Middle frontal gyrus (tissue), 1 donor: ENCODE results near the gene SBF2.

Experiments used
- DNase-seq: peaks from one replicate; pipeline ENCODE4 v3.0.0-alpha.2; 2015; ENCODE audit warnings: low spot score; ENCODE audit errors: extremely low spot score

The SBF2 gene

DNA sequence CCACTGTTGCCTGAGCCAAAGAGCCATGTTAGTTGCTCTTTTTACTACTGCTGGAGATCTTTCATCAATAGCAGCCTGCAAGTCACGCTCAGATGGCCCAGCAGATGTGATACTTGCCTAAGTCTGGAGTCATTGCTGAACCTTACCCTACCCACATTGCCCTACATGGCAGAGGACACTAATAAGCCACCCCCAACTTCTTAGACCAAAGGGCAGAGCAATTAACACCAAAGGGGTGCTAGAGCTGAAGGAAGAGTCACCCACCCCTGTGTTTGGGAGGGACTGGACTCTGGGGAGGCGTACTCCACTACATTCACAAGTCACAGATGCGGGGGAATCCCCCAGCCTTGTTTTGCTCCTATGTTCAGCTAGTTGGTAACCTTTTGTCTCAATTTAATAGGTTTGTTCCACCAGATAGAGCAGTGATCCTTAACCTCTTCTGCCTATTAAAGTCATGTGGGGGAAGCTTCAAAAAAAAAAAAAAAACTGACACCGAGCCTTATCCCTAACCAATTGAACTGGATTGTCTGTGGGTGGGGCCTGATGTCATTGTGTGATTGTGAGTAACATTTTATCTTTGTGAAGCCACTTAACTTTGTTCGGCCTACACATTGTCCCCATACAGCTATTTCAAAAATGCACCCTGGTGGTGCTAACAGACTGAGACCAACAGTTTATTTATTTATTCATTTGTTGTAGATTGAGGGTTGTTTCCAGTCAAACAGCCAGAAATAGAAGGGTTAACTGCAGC lies 23.9 kb upstream of the SBF2 start:
- no peak for DNase-seq

DNA sequence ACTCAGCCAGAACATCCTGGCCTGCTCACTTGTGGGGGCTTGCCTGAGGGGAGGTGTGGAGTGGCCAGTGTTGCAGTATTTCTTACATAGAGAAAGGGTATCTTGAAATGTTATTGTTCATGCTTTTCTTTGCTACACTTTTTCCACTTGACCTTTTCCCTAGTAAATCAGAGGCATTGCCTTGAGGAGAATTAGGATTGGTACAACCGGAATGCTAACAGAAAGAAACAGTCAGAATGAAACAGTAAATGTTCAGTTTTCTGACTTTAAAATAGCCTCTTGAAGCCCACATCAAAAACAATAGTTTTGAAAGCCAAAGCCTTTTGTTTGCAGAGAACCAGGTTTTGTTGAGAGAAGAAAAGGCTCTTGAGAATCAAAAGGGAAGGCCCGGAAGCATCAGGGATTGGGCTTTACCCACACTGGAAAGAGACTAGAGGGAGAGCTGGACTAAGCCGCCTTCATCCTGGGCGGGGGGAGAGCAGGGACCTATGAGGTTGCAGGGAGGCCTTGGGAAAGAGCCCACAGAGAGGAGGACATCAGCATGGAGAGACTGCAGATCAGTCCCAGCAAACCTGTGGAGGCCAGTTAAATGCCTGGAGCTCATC lies 23.2 kb upstream of the SBF2 start:
- DNase-seq = no peak

DNA sequence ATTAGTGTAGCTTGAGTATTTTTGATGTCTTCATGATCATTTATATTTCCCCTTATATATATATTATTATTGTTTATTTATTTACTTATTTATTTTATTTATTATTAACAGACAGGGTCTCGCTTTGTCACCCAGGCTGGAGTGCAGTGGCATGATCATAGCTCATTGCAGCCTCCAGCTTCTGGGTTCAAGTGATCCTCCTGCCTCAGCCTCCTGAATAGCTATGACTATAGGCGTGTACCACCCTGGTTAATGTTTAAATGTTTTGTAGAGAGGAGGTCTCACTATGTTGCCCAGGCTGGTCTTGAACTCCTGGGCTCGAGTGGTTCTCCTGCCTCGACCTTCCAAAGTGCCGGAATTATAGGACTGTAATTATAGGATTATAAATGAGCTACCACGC lies 21.1 kb upstream of the SBF2 start:
- DNase-seq = no peak

DNA sequence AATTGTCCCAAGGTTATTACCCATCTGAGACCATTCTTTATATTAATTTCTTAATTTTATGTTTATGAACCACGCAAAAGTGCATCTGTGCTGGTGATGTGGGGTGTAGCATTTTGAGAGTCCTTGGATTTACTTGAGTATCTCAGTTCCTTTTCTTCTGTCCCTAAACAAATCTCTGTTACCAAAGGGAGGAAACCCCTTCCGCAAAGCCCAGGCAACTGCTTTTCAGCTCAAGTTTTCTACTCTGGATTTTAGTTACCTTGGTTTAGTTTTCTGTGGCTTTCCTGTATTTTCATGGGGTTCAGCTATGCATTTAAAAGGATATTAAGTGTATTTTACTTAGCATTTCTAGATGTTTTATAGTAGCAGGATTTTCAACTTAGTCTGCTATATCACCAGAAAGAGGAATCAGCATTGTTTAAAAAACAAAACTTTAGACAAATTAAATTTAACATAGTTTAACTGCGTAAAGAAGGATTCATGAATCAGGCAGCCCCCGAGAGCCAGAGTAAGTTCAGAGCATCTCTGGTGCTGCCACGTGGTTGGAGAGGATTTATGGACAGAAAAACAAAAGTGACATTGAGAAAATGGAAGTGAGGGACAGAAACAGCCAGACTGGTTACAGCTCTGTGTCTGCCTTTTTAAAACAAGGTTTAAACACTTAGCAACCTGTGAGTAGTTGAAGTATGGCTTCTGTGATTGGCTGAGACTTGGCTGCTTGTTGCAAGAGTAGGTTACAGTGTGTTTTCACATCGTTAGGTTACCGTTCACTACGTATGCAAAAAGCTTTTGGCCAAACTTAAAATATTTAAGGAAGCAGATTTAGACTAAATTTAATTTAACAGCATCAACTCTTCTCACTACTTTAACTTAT lies 20.4 kb upstream of the SBF2 start:
- no peak for DNase-seq

DNA sequence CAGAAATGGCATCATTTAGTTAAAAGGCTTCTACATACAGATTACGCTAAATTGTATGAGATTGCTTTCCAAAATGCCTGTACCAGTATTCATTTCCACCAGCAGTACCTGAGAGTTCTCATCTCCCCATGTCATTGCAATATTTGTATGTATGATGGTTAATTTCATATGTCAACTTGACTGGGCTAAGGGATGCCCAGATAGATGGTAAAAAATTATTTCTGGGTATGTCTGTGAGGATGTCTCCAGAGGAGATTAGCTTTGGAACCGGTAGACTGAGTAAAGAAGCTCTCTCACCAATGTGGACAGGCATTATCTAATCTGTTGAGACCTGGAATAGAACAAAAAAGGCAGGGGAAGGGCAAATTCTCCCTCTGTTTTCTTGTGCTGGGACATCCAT lies 17.8 kb upstream of the SBF2 start:
- no peak for DNase-seq

DNA sequence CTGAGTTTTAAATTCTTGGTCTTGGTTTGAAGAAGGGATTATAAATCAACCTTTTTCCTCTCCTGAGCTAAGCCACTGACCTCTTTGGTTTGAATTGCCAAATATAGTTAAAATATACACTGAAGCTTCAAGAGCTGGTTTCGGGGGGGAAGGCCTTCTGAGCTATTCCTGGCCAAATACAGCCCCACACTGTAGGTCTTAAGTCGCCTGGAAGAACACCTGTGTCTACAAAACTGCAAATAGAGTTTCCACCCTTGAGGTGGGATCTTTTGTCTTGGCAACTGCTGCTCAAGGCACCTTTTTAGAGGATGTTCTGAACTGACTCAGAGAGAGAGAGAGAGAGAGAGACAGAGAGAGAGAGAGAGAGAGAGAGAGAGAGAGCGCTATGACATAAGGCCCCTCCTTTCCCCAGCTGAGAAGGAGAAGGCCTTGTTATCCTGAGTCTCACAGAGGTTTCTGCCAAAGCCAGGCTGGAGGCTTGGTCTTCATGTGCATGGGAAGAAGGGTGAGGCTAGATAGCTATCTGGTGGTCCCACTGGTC lies 16.4 kb upstream of the SBF2 start:
- no peak for DNase-seq

DNA sequence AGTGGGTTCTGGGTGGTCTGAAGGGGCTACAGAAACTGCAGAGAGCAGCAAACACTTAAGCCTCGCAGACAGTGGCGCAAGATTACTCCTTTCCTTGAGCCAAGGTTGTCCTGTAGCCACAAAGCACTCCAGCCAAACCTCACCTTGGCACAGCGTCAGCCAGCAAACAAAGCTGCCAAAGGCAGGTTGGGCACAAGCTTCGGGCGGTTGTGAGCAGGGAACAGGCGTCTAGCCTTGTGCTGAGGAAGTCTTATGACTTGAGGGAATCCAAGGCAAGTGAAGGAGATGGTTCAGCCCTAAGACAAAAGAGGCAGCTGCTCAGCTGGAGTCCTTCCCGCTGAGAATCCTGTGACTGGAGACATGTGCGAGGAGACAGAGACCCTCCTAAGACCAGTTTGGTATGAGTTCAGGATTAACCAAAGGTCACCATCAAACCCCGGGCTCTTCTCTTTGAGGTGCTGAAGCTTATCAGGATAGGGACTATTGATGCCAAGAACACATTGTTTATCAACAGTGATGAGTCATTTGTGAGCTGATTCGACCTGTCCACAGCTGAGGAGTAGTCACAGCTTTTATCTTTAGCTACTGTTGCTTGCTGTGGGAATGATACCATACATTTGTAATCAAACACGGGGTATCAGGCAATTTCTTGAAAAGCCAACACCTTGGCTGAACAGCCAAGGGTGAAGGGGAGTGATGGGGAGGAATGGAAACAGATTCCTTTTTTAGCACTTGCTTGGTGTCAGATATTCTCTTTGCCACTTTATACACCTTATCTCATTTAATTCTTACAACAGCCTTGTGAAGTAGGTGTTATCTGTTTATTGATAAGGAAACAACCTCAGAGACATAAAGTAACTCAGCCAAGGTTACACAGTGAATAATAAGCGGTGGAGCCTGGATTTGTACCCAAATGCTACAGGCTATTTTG lies 15.4 kb upstream of the SBF2 start:
- no peak for DNase-seq

DNA sequence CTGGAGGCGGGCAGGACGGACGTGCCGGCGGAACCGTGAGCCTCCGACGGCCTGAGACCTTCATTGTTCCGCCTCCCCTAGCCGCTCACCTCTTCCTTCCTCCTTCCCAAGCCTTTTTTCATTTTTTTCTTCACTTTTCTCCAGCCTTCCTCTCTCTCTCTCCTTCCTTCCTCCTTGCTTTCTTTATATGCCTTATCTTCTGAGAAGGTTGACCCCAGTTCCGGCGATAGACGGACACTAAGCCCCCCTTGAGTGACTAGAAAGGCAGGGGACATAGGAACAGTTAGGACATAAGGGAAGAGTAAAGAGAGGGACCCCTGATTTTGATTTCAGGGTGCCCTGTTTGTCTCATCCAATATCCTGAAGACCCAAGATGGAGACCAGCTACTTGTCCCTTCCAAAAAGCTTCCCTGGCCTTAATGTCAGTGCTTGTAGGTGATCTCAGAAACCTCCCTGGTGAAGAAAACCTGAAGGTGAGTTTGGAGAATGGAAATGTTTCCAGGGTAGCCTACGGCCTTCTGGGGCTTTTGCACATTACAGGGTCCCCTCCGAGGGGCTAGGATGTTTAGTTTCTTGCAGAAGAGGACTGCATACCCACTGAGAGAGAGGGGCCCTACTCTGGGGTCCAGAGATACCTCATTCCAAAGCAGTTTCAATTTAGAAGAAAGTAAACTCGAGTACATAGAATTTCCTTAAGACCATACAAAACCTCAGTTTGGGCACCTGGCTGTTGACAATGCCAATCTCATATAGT lies 14.4 kb upstream of the SBF2 start:
- no peak for DNase-seq

DNA sequence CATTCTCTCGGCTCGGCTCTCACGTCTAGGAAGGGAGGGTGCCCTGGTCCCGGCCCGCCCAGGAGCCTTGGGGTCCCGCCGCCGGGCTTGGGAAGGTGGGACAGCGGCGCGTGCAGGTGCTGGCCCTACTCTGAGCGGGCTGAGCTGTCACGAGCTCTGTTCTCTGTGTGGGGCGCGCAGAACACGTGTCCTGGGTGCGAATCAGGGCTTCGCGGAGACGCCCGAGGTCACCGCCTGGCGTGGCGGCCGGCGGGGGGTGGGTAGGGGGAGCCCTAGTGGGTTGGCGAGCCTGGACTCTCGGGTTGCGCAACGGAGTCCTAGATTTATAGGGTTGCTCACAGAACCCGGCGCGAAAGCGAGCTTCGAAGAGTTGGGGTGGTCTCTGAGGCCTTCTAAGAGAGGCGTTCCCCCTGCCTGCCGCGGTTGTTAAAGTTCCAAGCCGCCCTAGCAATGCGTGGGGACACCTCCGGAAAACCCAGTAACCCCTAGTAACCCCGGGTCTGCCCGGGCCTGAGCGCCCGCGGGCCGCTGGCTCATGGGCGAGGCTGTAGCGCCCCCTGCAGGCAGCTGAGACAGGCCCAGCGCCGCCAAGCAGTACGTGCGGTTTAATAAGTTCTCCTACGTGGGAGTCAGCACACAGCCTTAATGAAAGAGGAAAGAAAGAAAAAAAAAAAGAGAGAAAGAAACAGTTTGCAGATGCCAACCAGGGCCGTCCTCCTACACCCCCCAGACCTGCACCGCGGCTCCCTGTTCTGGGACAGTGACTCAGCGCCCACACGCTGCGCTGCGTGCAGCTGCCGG lies 13.6 kb upstream of the SBF2 start:
- DNase-seq = peak; percentile 60

DNA sequence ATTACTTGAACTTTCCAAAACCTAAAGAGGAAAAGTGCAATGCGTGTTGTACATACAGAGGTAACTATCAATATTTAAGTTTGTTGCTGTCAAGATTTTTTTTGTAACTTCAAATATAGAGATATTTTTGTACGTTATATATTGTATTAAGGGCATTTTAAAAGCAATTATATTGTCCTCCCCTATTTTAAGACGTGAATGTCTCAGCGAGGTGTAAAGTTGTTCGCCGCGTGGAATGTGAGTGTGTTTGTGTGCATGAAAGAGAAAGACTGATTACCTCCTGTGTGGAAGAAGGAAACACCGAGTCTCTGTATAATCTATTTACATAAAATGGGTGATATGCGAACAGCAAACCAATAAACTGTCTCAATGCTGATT lies 13.0 kb upstream of the SBF2 start:
- no peak for DNase-seq

DNA sequence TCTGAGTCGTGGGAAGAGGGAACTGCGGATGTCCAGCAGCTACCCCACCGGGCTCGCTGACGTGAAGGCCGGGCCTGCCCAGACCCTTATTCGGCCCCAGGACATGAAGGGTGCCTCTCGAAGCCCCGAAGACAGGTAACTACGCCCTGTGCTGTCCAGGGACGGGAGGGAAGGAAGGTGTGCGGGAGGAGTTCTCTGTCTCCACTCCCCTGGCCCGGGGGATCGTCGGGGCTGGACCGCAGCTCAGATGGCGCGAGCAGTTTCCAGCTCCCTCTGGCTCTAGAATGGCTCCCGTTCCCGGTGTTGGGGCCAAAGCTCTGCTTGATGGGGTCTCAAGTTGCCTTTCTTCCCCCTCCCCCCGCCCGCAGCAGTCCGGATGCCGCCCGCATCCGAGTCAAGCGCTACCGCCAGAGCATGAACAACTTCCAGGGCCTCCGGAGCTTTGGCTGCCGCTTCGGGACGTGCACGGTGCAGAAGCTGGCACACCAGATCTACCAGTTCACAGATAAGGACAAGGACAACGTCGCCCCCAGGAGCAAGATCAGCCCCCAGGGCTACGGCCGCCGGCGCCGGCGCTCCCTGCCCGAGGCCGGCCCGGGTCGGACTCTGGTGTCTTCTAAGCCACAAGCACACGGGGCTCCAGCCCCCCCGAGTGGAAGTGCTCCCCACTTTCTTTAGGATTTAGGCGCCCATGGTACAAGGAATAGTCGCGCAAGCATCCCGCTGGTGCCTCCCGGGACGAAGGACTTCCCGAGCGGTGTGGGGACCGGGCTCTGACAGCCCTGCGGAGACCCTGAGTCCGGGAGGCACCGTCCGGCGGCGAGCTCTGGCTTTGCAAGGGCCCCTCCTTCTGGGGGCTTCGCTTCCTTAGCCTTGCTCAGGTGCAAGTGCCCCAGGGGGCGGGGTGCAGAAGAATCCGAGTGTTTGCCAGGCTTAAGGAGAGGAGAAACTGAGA lies 12.2 kb upstream of the SBF2 start:
- DNase-seq = no peak

DNA sequence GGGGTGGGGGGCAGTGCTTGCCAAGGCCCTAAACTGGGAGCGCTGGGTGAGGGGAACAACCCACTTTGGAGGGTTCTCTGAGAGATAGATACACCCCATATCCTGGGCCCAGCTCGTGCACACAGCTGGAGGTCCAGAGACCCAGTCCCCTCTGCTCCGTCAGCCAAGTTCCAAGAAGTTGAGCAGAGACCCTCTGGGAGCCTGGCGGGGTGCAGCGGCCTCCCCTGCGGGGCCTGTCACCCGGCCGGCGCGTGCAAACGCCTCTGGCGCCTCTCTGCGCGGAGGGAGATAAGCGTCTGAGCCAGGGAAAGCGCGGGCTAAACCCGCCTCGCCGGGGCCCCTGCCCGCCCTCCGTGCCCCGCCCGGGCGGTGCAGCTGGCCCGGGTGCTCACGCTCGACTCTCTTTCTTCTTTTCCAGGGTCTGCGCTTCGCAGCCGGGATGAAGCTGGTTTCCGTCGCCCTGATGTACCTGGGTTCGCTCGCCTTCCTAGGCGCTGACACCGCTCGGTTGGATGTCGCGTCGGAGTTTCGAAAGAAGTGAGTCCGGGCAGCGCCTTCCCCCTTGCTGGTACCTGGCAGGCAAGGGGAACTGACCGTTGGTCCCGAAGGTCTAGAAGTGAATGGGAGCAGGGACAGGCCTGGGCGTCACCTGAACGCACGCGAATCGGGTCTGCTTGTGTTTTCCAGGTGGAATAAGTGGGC lies 11.4 kb upstream of the SBF2 start:
- DNase-seq = no peak

DNA sequence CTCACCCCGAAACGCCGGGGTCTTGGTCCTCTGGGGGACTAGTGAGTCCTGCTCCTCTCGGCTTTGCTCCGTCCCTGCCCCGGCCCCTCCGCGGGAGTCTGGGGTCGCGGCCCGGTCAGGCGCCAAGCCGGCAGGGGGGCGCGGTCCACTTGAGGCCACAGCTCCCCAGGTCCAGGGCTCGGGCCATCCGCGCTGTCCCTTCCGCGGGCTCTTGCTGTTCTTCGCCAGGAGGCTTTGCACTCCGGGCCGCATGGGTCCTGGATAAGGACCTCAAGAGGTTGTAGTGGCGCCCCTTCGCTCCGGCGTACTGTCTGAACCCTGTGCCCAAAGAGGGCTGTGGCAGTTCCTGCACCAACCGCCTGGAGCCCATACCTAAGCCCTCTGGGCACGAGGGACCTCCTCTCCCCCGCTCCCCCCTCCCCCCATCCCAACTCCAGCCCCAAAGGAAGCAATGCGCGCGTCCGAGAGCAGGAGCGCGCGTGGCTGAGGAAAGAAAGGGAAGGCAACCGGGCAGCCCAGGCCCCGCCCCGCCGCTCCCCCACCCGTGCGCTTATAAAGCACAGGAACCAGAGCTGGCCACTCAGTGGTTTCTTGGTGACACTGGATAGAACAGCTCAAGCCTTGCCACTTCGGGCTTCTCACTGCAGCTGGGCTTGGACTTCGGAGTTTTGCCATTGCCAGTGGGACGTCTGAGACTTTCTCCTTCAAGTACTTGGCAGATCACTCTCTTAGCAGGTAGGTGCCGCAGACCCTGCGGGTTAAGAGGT lies 10.7 kb upstream of the SBF2 start, which contains the start of gene ADM:
ADM (plus strand) TSS at position 579 of the 767 bp plus-strand sequence. CDS start 628 bp downstream, outside the sequence.
- no peak for DNase-seq

DNA sequence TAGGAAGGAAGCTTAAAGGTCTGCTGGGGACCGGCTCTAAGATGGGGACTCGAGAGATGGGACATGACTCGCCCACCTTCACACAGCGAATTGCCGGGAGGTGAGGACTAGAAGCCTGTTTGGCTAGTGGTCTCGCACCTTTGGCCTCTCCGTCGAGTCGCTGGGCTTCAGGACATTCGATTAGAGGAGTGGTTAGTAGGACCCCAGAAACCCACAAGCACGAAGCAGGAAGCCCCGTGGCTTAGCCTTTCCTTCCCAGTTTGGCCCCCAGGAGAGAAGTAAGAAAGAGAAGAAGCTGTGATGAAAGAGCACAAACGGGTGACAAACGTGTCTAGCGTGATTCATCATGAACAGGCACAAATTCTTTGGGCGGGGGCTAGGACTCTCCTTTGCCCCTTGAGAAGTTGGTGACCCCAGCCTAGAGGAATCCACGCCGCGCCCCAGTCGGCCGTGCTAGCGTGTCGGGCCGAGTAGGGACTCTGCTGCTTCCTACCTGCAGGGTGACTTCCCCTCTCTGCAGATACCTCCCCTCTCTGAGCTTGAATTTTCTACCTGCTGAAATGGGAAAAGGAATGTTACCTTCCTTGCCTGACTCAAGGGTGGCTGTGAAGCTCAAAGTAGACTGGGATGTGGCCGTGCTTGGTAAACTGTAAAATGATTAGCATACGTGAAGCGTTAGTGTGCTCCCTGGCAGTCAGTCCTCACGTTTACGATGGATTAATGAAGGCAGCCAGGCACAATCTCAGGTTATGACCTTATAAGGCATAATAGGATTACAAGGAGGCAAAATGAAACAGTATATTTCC lies 9.7 kb upstream of the SBF2 start:
- DNase-seq = no peak

DNA sequence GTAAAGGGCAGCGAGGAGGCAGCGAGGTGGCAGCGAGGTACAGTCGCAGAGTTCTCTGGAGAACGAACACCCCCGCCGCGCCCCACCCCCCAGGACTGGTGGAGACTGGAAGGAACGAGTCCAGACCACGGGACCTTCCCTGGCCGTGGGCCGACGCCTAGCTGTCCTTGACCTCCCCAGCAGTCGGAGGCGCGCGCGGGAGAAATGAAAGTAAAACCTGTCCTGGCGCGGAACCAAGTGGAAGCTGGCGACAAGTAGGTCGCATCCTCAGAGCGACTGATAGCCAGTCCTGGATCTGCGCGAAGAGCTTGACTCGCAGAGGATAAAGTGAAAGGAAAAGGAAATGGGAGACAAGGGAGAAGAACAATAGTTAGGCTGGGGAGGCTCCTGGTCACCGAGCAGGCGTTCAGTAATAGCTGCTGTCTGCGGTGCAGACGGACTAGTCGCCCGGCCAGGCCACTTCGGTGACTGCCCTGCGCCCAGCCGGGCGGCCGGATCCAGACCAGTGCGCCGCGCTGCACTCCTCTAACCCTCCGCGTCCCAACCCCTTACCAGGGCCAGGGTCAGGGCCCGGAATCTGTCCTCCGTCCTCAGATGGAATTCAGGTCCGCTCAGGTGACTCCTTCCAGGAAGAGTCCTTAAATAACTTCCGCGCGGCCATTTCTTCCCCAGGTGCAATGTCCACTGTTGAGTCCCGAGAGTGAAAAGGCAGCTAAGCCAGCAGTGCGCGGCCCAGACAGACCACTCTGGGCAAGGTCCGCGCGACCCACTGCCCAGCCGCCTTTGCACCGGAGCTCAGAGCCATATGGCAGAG lies 8.9 kb upstream of the SBF2 start:
- DNase-seq = no peak
